Stimulated activated CD4-positive, alpha-beta T cell treated with anti-CD3 and anti-CD28 coated beads, TNF-alpha, amount 100 ng/mL, for 4 hours (primary cell): ENCODE data around the gene SLC17A5.
"Not testable (repeated sequence)": the region's sequence is repeated elsewhere in the genome, so short reads cannot be mapped to it uniquely, and the experiment has no call there.

Experiments
- DNase-seq, 3 experiments: peaks; one replicate each; pipeline ENCODE4 v3.0.0-alpha.2; 2020; ENCODE audit warnings: low read depth in 3 of 3

The SLC17A5 gene

DNA sequence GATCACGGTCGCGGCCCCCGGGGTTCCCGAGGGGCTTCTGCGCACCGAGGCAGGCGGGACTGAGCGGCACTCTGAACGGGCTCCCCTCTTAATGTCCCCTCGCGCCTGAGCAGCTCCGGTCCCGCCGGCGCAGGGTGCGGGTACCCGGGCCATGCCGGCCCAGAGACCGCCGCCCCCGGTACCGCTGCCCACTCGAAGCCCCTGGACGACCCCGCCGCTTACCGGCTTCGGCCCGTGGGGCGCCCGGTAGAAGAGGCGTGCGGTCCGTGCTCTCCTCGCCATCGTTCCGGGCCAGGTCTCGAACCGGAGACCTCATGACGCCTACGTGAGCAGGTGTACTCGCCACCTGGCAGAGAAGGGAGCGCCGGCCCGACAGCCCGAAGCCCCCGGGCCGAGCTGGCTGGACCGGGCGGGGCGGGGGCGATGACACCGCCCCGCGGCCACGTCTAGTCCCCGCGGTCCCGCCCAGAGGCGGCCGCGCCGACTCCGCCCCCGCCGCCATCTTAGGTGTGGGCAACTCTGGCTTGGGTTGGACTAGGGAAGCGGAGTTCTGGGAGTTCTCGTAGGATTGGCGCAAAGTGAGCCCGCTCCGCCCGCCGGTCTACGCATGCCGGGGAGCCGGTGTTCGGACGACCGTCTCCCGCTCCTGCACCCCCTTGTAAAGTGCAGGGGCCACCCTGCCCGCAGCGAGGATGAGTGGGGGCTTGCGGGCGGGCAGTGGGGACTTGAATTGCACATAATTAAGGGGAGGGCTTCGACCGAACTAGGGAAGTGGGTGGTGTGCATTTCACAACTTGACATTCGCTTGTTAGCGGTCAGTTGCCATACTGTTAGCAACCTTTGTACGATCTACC is at the start of gene SLC17A5:
Gene SLC17A5 (minus strand): TSS at position 422 of the 854 bp plus-strand sequence. CDS start 106 bp downstream, at position 316.
- peak; percentile 76 to 89 (median 82) for DNase-seq

DNA sequence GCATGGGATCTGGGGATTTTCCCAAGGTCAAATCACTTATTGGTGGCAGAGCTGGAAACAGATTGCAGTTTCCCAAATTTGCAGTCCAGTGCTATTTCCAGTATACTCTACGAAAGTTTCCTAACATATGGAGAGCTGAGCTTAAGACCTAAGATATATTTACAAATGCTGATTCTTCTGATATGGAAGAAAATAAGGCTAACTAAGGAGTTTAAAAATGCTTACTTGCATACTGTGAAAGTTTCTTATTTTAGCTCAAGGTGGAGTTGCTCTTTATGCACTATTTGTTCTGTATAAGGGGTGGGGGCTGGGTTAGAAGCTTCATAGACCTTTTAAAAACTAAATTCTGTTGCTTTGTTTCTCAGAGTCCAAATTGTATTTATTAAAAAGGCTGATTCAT is 49.7 kb upstream of the SLC17A5 start:
- DNase-seq, result no peak

DNA sequence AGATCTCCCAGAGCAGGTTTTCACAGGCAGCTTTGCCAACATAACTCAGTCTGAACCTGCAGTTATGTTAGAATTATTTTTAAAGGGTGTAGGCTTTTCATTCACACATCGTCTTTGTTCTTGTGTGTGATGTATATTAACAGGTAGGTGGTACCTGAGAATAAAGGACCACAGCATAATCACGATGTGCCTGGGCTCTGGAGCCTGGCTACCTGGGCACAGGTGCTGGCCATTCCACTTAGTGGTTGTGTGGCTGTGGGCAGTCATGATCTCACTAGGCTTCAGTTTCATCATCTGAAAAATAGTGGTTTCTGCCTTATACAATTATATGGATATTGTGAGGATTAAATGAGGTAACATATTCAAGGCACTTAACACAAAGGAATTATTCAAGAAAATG is 48.7 kb upstream of the SLC17A5 start:
- DNase-seq, result no peak

DNA sequence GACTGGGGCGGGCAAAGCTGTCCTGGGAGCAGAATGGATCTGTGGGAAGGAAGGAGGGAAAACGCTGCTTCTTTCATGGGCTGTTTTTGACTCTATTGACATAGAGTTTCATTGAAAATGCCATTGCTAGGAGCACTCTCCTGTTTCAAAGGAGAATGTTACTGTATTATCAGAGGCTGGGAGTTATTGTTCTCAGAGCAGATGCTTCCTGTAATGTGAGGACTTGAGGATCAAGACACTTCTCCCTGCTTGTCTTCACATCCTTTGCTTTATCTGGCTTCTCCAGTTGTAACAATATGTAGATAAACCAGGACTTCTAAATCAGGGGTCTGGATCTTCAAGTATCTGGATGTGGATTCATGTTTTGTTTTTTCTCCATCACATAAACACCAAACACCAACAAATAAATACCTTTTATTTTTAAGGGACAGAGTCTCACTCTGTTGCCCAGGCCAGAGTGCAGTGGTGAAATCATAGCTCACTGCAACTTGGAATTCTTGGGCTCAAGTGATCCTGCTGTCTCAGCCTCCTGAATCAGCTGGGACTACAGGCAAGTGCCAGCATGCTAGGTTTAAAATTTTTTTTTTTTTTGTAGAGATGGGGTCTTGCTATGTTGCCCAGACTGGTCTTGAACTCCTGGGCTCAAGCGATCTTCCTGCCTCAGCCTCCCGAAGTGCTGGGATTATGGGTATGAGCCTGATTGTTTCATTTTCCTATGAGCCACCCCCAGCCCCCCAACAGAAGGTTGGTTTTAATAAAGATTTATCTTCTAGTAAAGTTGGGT is 46.1 kb upstream of the SLC17A5 start:
- no peak for DNase-seq

- DNase-seq, result no peak
Measured at GRCh38 chr6:73696966-73697655, 43.3 kb upstream of the SLC17A5 start.

DNA sequence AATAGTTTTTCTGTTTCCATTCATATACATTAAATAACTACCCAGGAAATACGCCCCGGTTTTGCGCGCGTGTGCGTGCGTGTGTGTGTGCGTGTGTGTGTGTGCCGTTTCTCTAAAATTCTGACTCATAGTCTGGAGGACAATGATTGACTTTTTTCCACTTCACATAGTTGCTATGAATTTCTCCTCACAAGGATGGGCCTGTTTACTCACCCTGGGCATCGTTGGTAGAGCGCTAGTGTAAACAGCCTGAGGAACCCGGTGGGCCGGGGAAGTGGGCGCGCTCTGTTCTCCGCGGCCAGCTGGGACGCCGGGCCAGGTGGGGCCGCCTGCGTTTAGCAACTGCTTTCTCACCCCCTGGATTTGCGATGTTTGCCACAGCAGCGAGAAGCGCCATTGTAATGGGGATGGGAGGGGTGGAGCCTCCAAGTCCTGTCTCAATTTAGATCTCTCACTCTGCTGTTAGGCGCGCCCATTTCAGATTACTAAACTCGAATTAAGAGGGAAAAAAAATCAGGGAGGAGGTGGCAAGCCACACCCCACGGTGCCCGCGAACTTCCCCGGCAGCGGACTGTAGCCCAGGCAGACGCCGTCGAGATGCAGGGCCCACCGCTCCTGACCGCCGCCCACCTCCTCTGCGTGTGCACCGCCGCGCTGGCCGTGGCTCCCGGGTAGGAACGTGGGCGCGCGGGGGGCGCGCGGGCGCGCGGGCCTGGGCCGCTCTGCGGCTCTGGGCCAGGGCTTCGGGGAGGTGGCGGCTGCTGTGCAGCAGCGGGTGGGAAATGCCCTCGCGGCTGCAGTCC is 42.0 kb upstream of the SLC17A5 start, which contains the start of gene CD109:
Gene CD109 (plus strand): TSS at position 585 of the 803 bp plus-strand sequence. CDS start 13 bp downstream, at position 598.
- DNase-seq, result peak; percentile 44 to 67 (median 56)

- DNase-seq, result no peak
Measured at GRCh38 chr6:73694711-73695411, 41.1 kb upstream of the SLC17A5 start.

DNA sequence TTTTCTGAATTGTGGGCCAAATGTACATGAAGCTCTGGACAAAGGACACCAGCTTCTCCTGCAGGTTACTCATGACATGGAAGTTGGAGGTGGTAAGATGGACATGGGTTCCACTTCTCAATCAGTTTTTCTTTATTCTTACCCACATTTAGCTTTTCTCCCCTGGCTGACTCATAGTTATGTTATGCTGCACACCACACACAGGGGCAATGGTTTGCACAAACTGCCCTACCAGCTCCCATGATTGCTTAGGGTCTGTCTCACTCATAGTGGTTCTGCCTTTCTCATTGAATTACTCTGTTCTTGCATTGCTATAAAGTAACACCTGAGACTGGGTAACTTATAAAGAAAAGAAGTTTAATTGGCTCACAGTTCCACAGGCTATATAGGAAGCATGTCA is 37.7 kb upstream of the SLC17A5 start:
- no peak for DNase-seq

GRCh38 chr6:73690056-73690455 is 36.3 kb upstream of the SLC17A5 start:
- DNase-seq, result no peak

DNA sequence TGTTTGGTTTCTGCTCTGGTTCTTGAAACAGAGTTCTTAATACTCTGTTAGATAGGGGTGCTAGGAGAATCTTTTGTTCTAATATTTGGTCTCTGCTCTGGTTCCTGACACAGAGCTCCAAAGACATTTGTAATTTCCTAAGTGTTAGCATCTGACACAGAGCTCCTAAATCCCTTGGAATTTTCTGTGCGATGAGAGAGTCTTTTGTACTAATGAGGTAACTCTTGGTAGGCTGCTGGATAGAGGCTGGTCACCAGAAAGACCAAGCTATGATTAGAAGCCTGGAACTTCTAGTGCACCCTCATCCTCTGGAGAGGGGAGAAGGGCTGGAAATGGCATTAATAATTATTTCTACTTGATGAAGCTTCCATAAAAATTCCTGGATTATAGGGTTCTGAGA is 34.6 kb upstream of the SLC17A5 start:
- DNase-seq, result no peak

GRCh38 chr6:73683574-73683973 is 29.8 kb upstream of the SLC17A5 start:
- DNase-seq, result not testable (repeated sequence)

- no peak for DNase-seq
Measured at GRCh38 chr6:73680289-73680918, 26.6 kb upstream of the SLC17A5 start.

- DNase-seq, result not testable (repeated sequence)
Measured at GRCh38 chr6:73679846-73680245, 26.1 kb upstream of the SLC17A5 start.

- no peak for DNase-seq
Measured at GRCh38 chr6:73679009-73679408, 25.2 kb upstream of the SLC17A5 start.

DNA sequence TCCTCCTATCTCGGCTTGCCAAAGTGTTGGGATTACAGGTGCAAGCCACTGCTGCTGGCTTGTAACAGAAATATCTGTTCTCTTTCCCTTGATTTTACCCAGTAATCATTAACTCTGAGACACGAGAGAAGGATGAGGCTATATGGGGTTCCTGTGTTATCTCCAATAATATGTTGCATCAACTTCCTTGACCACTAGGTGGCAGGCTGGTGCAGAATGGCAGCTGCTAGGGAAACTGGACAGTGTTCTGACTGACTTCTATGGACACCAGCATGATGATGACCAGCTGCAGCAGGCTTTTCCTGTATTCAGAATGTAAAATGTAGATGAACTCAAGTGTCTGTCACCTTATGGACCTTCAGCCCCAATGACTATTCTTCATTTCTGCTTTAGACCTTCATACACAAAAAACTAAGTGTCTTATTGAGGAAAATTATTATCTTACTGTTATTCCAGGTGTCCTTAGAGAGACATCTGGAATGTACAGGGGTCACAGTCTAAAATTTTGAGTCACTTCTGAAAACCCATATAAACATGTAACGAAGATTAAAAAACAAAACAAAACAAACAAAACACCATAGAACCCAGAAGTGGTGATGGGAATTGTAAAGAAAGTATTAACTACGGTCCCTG is 21.8 kb upstream of the SLC17A5 start:
- peak; percentile 36 to 52 (median 37) for DNase-seq

- DNase-seq, result no peak
Measured at GRCh38 chr6:73671911-73672685, 18.3 kb upstream of the SLC17A5 start.

- no peak for DNase-seq
Measured at GRCh38 chr6:73669005-73669404, 15.2 kb upstream of the SLC17A5 start.

- DNase-seq, result no peak
Measured at GRCh38 chr6:73667798-73668197, 14.0 kb upstream of the SLC17A5 start.

DNA sequence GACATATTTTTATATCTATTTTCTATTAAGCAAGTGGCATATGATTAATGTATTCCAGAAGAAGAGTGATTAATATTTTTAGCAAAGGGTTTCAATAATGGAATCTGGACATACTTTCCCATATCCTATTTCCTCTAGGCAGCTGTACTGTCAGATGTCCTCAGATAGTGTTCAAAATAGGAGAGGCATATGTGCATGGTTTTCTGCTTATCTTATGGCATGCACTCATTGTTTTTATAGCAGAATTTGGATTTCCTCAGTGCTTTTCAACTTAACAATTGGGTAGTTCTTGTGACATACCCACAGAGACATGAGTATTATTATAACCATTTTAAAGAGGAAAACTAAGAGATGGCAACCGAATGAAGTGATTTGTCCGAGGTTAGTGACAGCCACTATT is 12.6 kb upstream of the SLC17A5 start:
- no peak for DNase-seq
